Activated CD4-positive, alpha-beta T cell treated with anti-CD3 and anti-CD28 coated beads for 24 hours (primary cell): ENCODE data around the gene PPP1R37.
"Not testable (repeated sequence)": the region's sequence is repeated elsewhere in the genome, so short reads cannot be mapped to it uniquely, and the experiment has no call there.

Source experiments
- DNase-seq, 2 donors: peaks; one replicate each; pipeline ENCODE4 v3.0.0-alpha.2; 2020; ENCODE audit warnings: low read depth in 2 of 2

The PPP1R37 gene

GRCh38 chr19:45095496-45096413 is 2.8 kb downstream of the PPP1R37 start:
- no peak for DNase-seq

- no peak for DNase-seq
Observed at GRCh38 chr19:45096700-45097099, 3.7 kb downstream of the PPP1R37 start.

- no peak for DNase-seq
Observed at GRCh38 chr19:45097450-45097775, 4.4 kb downstream of the PPP1R37 start.

GRCh38 chr19:45097776-45098520 is 5.0 kb downstream of the PPP1R37 start:
- no peak for DNase-seq

GRCh38 chr19:45098521-45099466 is 5.8 kb downstream of the PPP1R37 start:
- no peak for DNase-seq

- DNase-seq: no peak
Observed at GRCh38 chr19:45099467-45100191, 6.7 kb downstream of the PPP1R37 start.

- no peak for DNase-seq
Observed at GRCh38 chr19:45100201-45100600, 7.2 kb downstream of the PPP1R37 start.

GRCh38 chr19:45100846-45101252 is 7.9 kb downstream of the PPP1R37 start:
- no peak for DNase-seq

- no peak for DNase-seq
Observed at GRCh38 chr19:45101806-45102205, 8.8 kb downstream of the PPP1R37 start.

- DNase-seq: no peak
Observed at GRCh38 chr19:45102481-45102880, 9.5 kb downstream of the PPP1R37 start.

- no peak for DNase-seq
Observed at GRCh38 chr19:45103156-45103507, 10.2 kb downstream of the PPP1R37 start.

GRCh38 chr19:45103508-45104319 is 10.7 kb downstream of the PPP1R37 start:
- DNase-seq: no peak

- DNase-seq: no peak
Observed at GRCh38 chr19:45104658-45105349, 11.8 kb downstream of the PPP1R37 start.

GRCh38 chr19:45106363-45106762 is 13.4 kb downstream of the PPP1R37 start:
- DNase-seq: not testable (repeated sequence)

GRCh38 chr19:45107621-45108150 is 14.7 kb downstream of the PPP1R37 start:
- no peak for DNase-seq

GRCh38 chr19:45110851-45111266 is 17.9 kb downstream of the PPP1R37 start:
- DNase-seq: no peak

- no peak for DNase-seq
Observed at GRCh38 chr19:45112111-45112827, 19.3 kb downstream of the PPP1R37 start.

- no peak for DNase-seq
Observed at GRCh38 chr19:45113628-45114027, 20.6 kb downstream of the PPP1R37 start.

GRCh38 chr19:45114116-45114515 is 21.1 kb downstream of the PPP1R37 start:
- no peak for DNase-seq
